B cell (primary cell): ENCODE measurements around the gene ZSWIM3. TPM values are rescaled to one million over a fixed set of nuclear protein-coding genes. Genes with fewer than 3 reads are reported as not detected.
"Not testable (repeated sequence)": the region's sequence is repeated elsewhere in the genome, so short reads cannot be mapped to it uniquely, and the experiment has no call there.

Experiments
- ATAC-seq: fragments of 200-7000 bp; cut with Tn5 transposase; one replicate; pipeline ENCODE4 v1.10.0; 2021; ENCODE audit warnings: low read depth, mild to moderate bottlenecking, moderate number of reproducible peaks, moderate library complexity
- CTCF ChIA-PET: fragments of 350-600 bp; sonication (Branson Sonifier 250); formaldehyde crosslinking; loops from one replicate; lab custom pipeline; 2021; ENCODE audit warnings: antibody characterized with exemption, inconsistent platforms; lab: Charles Lee
- POLR2A ChIA-PET: fragments of 350-600 bp; sonication (Branson Sonifier 250); formaldehyde crosslinking; loops from one replicate; lab custom pipeline; 2021; ENCODE audit warnings: antibody characterized with exemption; lab: Charles Lee
- DNase-seq: peaks from one replicate; pipeline ENCODE4 v3.0.0; 2013
- H2AFZ ChIP-seq: 2 replicates; pipeline ENCODE4 v1.6.1; 2012; ENCODE audit warnings: mild to moderate bottlenecking, low read depth, low read length; ENCODE audit not compliant: insufficient read depth, poor library complexity, severe bottlenecking
- H3K27ac ChIP-seq, 2 donors: 1 replicate in 1 of 2; 2 replicates in 1 of 2; pipeline ENCODE4 v1.5.1; 2012 to 2013; ENCODE audit warnings: low read length in 2 of 2, mild to moderate bottlenecking in 2 of 2, moderate library complexity in 1 of 2
- H3K27me3 ChIP-seq, 4 experiments: fragments of 200-600 bp in 1 of 4; sonication (generic) in 1 of 4; replicated peaks in 1 of 4; 1 replicate in 2 of 4; 2 replicates in 2 of 4; pipeline versions ENCODE4 v1.6.1 to v1.7.0; 2013 to 2016; ENCODE audit warnings: low read length in 3 of 4, mild to moderate bottlenecking in 2 of 4, mixed read lengths in 1 of 4, moderate library complexity in 1 of 4; ENCODE audit not compliant: insufficient read depth in 4 of 4, control insufficient read depth in 3 of 4; ENCODE audit errors: control extremely low read depth in 1 of 4
- H3K36me3 ChIP-seq, 2 experiments: replicated peaks in 1 of 2; 1 replicate in 1 of 2; 2 replicates in 1 of 2; pipeline versions ENCODE4 v1.6.1 to v1.7.1; 2013; ENCODE audit warnings: low read length in 1 of 2; ENCODE audit not compliant: insufficient read depth in 2 of 2, control insufficient read depth in 1 of 2; ENCODE audit errors: control extremely low read depth in 1 of 2, extremely low read depth in 1 of 2
- H3K4me1 ChIP-seq, 2 donors: fragments of 200-600 bp in 1 of 2; sonication (generic) in 1 of 2; 1 replicate in 1 of 2; 2 replicates in 1 of 2; pipeline versions ENCODE4 v1.5.1 to v1.6.1; 2013 to 2017; ENCODE audit warnings: low read length in 2 of 2; ENCODE audit not compliant: control insufficient read depth in 2 of 2, insufficient read depth in 2 of 2
- H3K4me2 ChIP-seq: replicated peaks from 2 replicates; pipeline ENCODE3; 2012; ENCODE audit warnings: mild to moderate bottlenecking, low read depth, low read length; ENCODE audit not compliant: poor library complexity, severe bottlenecking
- H3K4me3 ChIP-seq, 5 experiments: fragments of 200-600 bp in 1 of 5; sonication (generic) in 1 of 5; 1 replicate in 3 of 5; 2 replicates in 2 of 5; pipeline versions ENCODE4 v1.5.1 to v1.7.0; 2011 to 2016; ENCODE audit warnings: low read length in 4 of 5, mild to moderate bottlenecking in 4 of 5, low read depth in 2 of 5, control low read depth in 1 of 5, moderate library complexity in 1 of 5; ENCODE audit not compliant: insufficient read depth in 1 of 5; ENCODE audit errors: control extremely low read depth in 1 of 5, extremely low read depth in 1 of 5
- H3K79me2 ChIP-seq: fragments of 200-600 bp; sonication (generic); one replicate; pipeline ENCODE4 v1.6.0; 2016; ENCODE audit warnings: low read length; ENCODE audit not compliant: control insufficient read depth, insufficient read depth
- H3K9ac ChIP-seq: fragments of 200-600 bp; sonication (generic); 2 replicates; pipeline ENCODE4 v1.6.1; 2017; ENCODE audit warnings: mild to moderate bottlenecking, low read length, moderate library complexity
- H3K9me3 ChIP-seq, 3 donors: one replicate each; pipeline versions ENCODE4 v1.6.1 to v1.7.1; 2013; ENCODE audit warnings: low read length in 2 of 3; ENCODE audit not compliant: control insufficient read depth in 2 of 3, insufficient read depth in 1 of 3; ENCODE audit errors: control extremely low read depth in 1 of 3
- H4K20me1 ChIP-seq: 2 replicates; pipeline ENCODE4 v1.6.0; 2012; ENCODE audit warnings: mild to moderate bottlenecking, low read length; ENCODE audit not compliant: insufficient read depth, control insufficient read depth, poor library complexity, severe bottlenecking
- H3K27ac Mint-ChIP-seq: one replicate; pipeline ENCODE4 v1.8.0; 2021; ENCODE audit warnings: mixed read lengths
- H3K27me3 Mint-ChIP-seq: one replicate; pipeline ENCODE4 v1.8.0; 2021; ENCODE audit warnings: mixed read lengths
- H3K4me1 Mint-ChIP-seq: one replicate; pipeline ENCODE4 v1.8.0; 2021; ENCODE audit warnings: mixed read lengths
- H3K4me3 Mint-ChIP-seq: one replicate; pipeline ENCODE4 v1.8.0; 2021; ENCODE audit warnings: mixed read lengths
- H3K9me3 Mint-ChIP-seq: one replicate; pipeline ENCODE4 v1.8.0; 2022; ENCODE audit warnings: mixed read lengths; ENCODE audit not compliant: insufficient read depth
- CTCF ChIP-seq: fragments of 200-600 bp; IDR thresholded peaks from one replicate; pipeline ENCODE4 v1.8.0; 2022; ENCODE audit warnings: antibody characterized with exemption, mild to moderate bottlenecking
- EZH2 ChIP-seq: IDR thresholded peaks from 2 replicates; pipeline ENCODE4 v1.6.1; 2012; ENCODE audit warnings: borderline replicate concordance, low read depth, mild to moderate bottlenecking, moderate library complexity, low read length; ENCODE audit not compliant: insufficient read depth, poor library complexity, severe bottlenecking
- WGBS: methylation state at CpG from one replicate; pipeline ENCODE4 v1.1.5; 2013; ENCODE audit warnings: missing lambda C conversion rate; ENCODE audit not compliant: insufficient coverage; 5-methylcytosine and 5-hydroxymethylcytosine counted together
- intact Hi-C: fragments of 100-400 bp; cut with micrococcal nuclease; formaldehyde crosslinking; loops from one replicate; pipeline ENCODE4 v1.10.0; 2022
- polyA plus RNA-seq: library from polyadenylated mRNA; depleted of rRNA; stranded (reverse); fragments of >200 nt; gene quantifications from 2 replicates; pipeline ENCODE4 v1.2.3, GENCODE V29; 2012
- total RNA-seq, 2 donors: library from RNA; stranded (reverse); fragments of 120-200 nt in 1 of 2; gene quantifications; 1 replicate in 1 of 2; 2 replicates in 1 of 2; pipeline versions ENCODE4 v1.2.3 to v1.2.4, GENCODE V29; 2013 to 2022

Gene ZSWIM3
- total and polyA plus RNA-seq, 2 donors (not counting 1 experiment from before 2014, with no cell fraction given) = 4.0 to 7.1 TPM

GRCh38 chr20:45898285-45898684 lies 40.9 kb downstream of the ZSWIM3 start:
- Mint-ChIP-seq H3K4me3 (no peak overlapping the region), H3K4me1 (peaks cover 11% of the 10 kb centered on the region), H3K27me3 (no peaks in the 10 kb centered on the region), H3K9me3 (no peaks in the 10 kb centered on the region), H3K27ac (no peak overlapping the region)
- intact Hi-C loops = no loop called here
- no peak overlapping the region for H3K27ac ChIP-seq
- H3K9ac ChIP-seq = no peak overlapping the region
- ChIA-PET CTCF (interaction anchor here (1.6 kb wide), 1 partner anchor 18 kb away, joined by 3 read pairs; no protein-coding TSS in a partner anchor), POLR2A (interaction anchor here (0.6 kb wide), 1 partner anchor 29 kb away, joined by 6 read pairs; no protein-coding TSS in a partner anchor)
- peaks cover 0 to 26% of the 10 kb centered on the region in 2 experiments for H3K36me3 ChIP-seq
- no peaks in the 10 kb centered on the region for H3K27me3 ChIP-seq
- H3K4me1 ChIP-seq = peaks cover 0 to 7% of the 10 kb centered on the region in 2 donors
- no peak overlapping the region for H2AFZ ChIP-seq
- H3K9me3 ChIP-seq = no peaks in the 10 kb centered on the region
- no peak for DNase-seq
- WGBS = 94% methylated on average over 6 of the region's 12 CpGs
- no peaks in the 10 kb centered on the region for H4K20me1 ChIP-seq
- H3K4me3 ChIP-seq = no peak overlapping the region
- no peak for ATAC-seq
- no peak overlapping the region for H3K4me2 ChIP-seq
- H3K79me2 ChIP-seq = no peaks in the 10 kb centered on the region
- TF ChIP-seq EZH2 = no peak

GRCh38 chr20:45899046-45899835 lies 41.8 kb downstream of the ZSWIM3 start:
- TF ChIP-seq CTCF (no peak), EZH2 (no peak)
- H3K4me1 ChIP-seq = peaks cover 0 to 7% of the 10 kb centered on the region in 2 donors
- DNase-seq (no peak), ATAC-seq (no peak)
- H3K9me3 ChIP-seq = no peaks in the 10 kb centered on the region
- Mint-ChIP-seq H3K27ac (no peak overlapping the region), H3K4me3 (no peak overlapping the region), H3K9me3 (no peaks in the 10 kb centered on the region), H3K27me3 (no peaks in the 10 kb centered on the region), H3K4me1 (peaks cover 9% of the 10 kb centered on the region)
- H3K9ac ChIP-seq = no peak overlapping the region
- H4K20me1 ChIP-seq = no peaks in the 10 kb centered on the region
- WGBS = 98% methylated on average over 6 of the region's 13 CpGs
- H2AFZ ChIP-seq = no peak overlapping the region
- ChIA-PET CTCF (interaction anchor here (1.6 kb wide), 1 partner anchor 17 kb away, joined by 3 read pairs; no protein-coding TSS in a partner anchor), POLR2A (interaction anchor here (1.0 kb wide), 1 partner anchor 11 kb away, joined by 3 read pairs; no protein-coding TSS in a partner anchor)
- H3K36me3 ChIP-seq = peaks cover 0 to 21% of the 10 kb centered on the region in 2 experiments
- no peak overlapping the region for H3K4me3 ChIP-seq
- no peaks in the 10 kb centered on the region for H3K27me3 ChIP-seq
- no peak overlapping the region for H3K4me2 ChIP-seq
- no peaks in the 10 kb centered on the region for H3K79me2 ChIP-seq
- intact Hi-C loops = no loop called here
- H3K27ac ChIP-seq = no peak overlapping the region

GRCh38 chr20:45901332-45901731 lies 43.9 kb downstream of the ZSWIM3 start:
- H3K27me3 ChIP-seq, H3K4me2 ChIP-seq, POLR2A ChIA-PET, H3K9me3 ChIP-seq, H2AFZ ChIP-seq, DNase-seq, H3K4me3 Mint-ChIP-seq, ATAC-seq, H3K4me1 ChIP-seq, H3K9ac ChIP-seq, H3K79me2 ChIP-seq, H3K27me3 Mint-ChIP-seq, intact Hi-C loops, H4K20me1 ChIP-seq, H3K27ac Mint-ChIP-seq, H3K9me3 Mint-ChIP-seq, H3K4me3 ChIP-seq, H3K4me1 Mint-ChIP-seq, H3K27ac ChIP-seq: not testable (repeated sequence)
- peaks cover 0 to 15% of the 10 kb centered on the region in 2 experiments for H3K36me3 ChIP-seq
- WGBS = 90% methylated on average over 5 of the region's 6 CpGs
- CTCF ChIA-PET = interaction anchor here (1.4 kb wide), 1 partner anchor 69 kb away, joined by 4 read pairs; no protein-coding TSS in a partner anchor
